Ecto neural progenitor cell (in vitro differentiated cells): ENCODE measurements around the gene PNPLA5.
A peak's percentile ranks its signal among the peaks of the same experiment; 100 is the strongest.
"Not testable (repeated sequence)": the region's sequence is repeated elsewhere in the genome, so short reads cannot be mapped to it uniquely, and the experiment has no call there.

Experiments
- DNase-seq: peaks from one replicate; pipeline ENCODE4 v3.0.0-alpha.2; 2018; ENCODE audit warnings: low spot score

PNPLA5 gene

DNA sequence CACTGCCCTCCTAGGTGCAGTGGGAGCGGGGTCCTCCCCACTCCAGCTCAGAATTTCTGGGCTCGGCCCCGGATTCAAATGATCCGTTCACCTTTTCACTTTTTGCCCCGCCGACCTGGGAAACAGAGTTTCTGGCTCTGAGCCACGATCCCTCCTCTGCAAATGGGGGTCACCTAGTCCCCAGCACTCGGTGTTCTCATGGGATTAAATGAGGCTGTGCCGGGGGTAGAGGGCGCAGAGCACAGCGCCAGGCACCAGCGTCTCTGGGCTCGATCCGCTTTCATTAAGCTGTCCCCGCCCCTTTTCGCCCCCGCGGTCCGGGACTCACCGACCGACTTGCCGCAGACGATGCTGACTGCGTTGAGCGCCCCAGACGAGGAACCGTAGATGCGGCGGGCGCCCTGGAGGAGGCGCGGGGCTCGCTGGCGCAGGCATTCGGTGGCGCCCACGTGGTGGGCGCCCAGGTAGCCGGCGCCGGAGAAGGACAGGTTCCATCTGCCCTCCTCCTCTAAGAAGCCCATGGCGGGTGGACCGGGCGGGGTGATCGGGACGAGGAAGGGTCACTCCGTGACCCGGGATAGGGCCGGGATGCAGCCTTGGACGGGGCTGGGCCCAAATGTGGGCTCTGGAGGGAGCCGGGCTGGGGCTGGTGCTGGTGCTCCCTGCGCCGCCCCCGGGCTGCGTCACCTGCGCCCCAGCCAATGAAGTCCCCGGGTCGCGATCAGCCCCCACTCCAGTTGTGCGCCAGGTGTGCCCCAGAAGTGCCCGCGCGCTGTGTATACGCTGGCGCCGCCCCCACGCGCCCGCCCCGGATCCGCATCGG, at the start of gene PNPLA5:
Gene PNPLA5, minus strand, starts transcription at position 654 of the 823 bp plus-strand sequence. Its CDS starts 133 bp downstream, at position 521.
- no peak for DNase-seq

DNA sequence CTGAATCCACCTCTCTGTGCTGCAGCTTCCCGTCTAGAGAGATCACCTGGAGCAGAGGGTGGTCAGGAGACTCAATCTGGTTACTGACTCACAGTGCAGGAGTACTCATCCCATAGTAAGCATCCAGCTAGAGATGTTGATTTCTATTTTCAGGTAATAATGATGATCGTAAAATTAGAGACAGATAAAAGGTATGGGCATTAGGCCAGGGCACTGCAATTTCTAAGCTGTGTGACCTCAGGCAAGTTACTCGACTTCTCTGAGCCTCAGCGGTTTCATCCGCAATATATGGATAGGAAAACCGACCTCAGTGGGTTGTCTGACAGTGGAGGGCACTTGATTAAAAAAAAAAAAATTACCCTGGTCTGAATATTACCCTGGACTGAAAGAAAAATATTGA, 49.6 kb upstream of the PNPLA5 start:
- no peak for DNase-seq

GRCh38 chr22:43931771-43932170, 40.0 kb upstream of the PNPLA5 start:
- DNase-seq = no peak

DNA sequence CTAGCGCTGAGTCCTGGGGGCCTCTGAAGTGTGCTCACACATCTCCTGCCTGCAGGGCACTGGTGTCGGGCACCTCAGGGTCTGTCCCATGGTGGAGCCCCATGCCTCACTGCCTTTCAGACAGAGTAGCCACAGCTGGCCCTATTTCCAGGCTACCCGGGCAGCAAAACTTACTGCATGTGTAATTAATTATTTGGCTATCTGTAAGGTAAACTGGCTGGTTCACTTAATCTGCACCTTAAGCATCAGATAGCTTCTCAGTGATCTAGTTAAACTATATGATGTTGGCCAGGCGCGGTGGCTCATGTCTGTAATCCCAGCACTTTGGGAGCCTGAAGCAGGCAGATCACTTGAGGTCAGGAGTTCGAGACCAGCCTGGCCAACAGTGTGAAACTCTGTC, 37.1 kb upstream of the PNPLA5 start:
- DNase-seq = no peak

DNA sequence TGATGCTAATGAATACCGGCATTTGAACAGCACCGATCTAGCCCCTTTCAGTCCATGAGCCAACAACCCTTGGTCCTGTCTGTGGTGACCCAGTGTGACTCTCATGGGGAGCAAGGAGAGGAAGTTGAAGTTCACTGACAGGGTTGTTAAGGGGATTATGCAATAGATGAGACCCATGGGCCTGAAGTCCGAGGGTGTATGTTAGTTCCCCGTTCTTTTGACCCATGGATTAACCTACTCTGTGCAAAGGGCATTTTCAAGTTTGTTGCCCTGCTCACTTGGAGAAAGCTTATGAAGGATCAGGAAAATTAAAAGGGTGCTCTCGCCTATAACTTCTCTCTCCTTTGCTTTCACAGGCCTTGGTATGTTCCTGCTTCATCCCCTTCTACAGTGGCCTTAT, 36.7 kb upstream of the PNPLA5 start:
- no peak for DNase-seq

- no peak for DNase-seq
Observed at GRCh38 chr22:43926349-43926710, 34.5 kb upstream of the PNPLA5 start.

GRCh38 chr22:43925433-43926348, 33.9 kb upstream of the PNPLA5 start:
- DNase-seq = peak; percentile 90

DNA sequence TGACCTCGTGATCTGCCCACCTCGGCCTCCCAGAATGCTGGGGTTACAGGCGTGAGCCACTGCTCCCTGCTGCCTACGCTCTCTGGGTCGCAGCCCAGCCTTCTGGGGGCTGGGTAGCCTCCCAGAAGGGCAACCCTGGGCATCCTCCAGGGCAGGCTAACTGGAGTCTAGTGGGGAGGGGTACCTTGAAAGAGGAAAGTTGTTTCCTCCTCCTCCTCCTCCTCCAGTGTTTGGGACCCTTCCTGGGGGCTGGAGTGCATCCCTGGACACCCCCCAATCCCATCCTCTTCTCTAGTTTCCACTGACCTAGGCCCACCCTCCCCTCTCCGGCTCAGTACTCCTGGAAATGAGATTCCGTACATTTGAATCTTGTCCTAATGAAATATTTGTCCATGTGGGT, 33.1 kb upstream of the PNPLA5 start:
- no peak for DNase-seq

- peak; percentile 96 for DNase-seq
Observed at GRCh38 chr22:43923631-43924464, 32.0 kb upstream of the PNPLA5 start, which contains the start of gene PNPLA3. Gene PNPLA3, plus strand, starts transcription at chr22:43923805. Its CDS starts 107 bp downstream, at chr22:43923912.

DNA sequence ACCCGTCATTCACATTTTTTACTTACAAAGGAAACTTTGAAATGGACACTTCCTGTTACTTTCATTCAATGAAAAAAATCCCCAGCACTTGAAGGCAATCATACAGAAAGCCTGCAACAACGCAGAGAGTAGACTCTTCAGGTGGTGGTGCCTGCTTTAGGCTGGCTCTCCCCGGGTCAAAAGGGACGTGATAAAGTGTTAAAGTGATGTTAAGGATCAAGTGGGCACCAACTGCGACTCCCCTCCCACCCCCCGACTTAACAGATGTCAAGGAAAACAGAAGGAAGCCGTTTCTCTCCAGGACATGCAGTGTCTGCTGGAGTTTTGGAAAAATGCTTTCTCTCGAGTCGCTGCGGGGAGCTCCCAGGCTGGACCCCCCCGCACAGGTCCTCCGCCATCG, 31.4 kb upstream of the PNPLA5 start:
- DNase-seq = no peak

GRCh38 chr22:43922123-43922522, 30.3 kb upstream of the PNPLA5 start:
- no peak for DNase-seq

- no peak for DNase-seq
Observed at GRCh38 chr22:43921370-43921769, 29.6 kb upstream of the PNPLA5 start.

DNA sequence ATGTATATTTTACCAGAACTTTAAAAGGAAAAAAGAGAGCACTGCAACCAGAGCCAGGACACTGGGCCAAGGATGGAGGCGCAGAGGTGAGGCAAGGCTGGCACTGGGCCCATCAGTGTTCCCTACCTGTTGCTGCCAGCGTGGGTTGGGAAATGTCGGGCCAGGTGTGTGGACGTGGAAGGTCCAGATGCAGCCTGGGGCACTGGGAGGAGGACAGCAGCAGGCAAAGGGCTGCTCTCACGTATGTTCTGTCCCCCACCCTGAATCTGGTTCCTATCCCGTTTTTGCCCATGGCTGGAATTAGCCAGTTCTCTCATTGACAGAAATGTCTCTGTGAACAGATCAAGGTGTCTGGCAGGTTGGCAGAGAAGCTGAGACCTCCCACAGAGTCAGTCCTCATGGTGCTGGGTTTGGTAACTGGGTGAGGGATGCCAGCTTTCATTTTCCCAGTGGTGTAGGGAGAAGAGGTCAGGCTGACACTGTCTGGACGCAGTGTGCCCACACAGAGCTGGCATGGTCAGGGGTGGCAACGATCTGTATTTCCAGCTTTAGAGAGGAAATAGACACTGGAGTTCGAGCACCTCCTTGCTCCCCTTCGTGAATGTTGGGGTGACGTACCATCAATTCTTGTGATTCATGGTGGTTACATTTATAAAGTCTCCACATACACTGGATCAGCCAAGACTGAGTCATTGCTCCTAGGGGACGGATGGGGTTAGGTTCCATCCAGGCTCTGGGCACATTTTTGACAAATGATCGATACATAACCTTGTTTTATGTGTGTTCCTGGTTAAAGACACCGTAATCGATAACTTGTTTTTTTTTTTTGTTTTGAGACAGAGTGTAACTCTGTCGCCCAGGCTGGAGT, 27.5 kb upstream of the PNPLA5 start:
- no peak for DNase-seq

- DNase-seq = no peak
Observed at GRCh38 chr22:43917521-43917920, 25.7 kb upstream of the PNPLA5 start.

DNA sequence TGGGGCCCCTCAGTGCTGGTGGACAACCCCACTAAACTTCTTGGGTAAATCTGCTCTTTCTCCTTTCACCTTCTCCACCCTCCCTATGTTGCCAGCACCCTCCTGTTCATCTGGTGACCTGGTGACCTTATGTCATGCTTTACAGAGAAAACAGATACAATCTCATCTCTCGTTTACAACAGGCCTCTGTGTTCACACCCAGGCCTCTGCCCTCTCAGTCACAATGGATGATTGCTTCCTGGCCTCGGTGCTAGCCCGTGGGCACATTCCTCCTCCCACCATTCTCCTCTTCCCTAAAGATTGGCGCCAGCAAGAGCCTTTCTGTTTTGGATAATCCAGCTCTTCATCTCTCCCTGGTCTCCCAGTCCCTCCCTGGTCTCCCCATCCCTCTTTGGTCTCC, 19.5 kb upstream of the PNPLA5 start:
- no peak for DNase-seq

DNA sequence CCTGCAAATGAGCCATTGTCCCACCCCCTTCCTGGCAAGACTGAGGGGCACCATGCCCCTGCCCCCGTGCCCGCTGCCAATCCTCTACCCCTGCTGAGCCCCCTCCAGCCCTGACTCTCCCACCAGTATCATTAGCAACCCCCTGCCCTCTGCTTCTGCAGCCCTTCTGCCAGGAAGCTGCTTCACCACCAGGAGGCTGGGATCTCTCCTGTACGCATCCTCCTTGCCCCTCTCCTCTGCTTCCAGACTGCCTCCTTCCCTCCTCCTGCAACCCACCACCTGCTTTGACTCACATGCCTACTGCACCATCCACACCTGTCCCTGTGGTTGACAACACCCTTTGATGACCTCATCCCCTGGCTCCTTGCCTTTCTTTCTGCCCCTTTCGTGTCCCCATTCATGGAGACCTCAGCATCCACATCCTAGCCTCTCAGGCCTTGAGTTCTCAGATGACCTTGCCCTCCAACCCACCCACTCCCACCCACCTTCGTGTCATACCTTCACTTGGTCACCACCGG, 18.4 kb upstream of the PNPLA5 start:
- no peak for DNase-seq

DNA sequence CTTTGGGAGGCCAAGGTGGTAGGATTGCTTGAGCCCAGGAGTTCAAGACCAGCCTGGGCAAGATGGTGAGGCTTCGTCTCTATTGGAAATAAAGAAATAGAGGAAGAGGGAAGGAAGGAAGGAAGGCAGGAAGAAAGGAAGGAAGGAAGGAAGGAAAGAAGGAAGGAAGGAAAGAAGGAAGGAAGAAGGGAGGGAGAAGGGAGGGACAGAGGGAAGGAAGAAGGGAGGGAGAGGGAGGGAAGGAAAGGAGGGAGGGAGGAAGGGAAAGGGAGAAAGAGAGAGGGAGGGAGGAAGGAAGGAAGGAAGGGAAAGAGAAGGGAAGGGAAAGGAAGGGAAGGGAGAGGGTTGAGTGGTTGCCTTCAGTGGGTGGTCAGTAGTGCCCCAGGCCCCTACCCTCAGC, 17.9 kb upstream of the PNPLA5 start:
- no peak for DNase-seq

DNA sequence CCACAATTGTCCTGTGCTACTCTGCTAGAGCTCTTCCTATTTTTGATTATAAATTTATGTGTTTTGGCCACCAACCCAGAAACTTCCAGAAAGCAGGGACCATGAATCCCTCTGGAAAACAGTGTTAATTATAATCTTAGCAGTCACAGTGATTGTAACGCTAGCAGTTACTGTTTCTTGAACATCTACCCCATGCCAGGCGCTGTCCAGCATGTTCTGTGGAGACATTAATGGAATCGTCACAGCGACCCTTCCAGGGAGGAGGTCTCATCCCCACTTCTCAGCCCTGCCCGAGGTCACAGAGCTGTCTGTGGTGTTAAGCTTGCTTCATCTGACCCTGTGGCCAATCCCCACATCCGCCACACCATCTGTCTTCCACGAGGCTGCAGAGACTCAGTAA, 13.9 kb upstream of the PNPLA5 start:
- DNase-seq = no peak

DNA sequence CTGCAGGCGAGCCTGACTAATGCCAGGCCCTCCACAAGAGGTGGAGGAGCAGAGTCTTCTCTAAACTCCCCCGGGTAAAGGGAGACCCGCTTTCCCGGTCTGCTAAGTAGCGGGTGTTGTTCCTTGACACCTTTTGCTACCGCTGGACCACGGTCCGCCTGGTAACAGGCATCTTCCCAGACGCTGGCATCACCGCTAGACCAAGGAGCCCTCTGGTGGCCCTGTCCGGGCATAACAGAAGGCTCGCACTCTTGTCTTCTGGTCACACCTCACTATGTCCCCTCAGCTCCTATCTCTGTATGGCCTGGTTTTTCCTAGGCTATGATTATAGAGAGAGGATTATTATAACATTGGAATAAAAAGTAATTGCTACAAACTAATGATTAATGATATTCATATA, 12.6 kb upstream of the PNPLA5 start:
- not testable (repeated sequence) for DNase-seq

DNA sequence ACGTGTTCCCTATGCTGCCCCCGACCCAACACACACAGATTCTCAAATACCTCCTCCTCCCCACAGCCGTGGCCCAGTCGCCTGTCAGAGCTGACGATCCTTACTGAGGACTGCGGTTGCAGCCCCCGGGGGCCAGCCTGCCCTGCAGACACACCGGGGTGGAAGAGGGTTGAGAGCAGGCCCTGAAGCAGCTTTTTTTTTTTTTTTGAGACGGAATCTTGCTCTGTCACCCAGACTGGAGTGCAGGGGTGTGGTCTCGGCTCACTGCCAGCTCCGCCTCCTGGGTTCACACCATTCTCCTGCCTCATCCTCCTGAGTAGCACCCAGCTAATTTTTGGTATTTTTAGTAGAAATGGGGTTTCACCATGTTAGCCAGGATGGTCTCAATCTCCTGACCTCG, 11.2 kb upstream of the PNPLA5 start:
- not testable (repeated sequence) for DNase-seq
